PC-3 (cell line): ENCODE measurements around the gene KCP. TPM values are rescaled to one million over a fixed set of nuclear protein-coding genes. Genes with fewer than 3 reads are reported as not detected.

Experiments
- ATAC-seq: fragments of 200-7000 bp; cut with Tn5 transposase; 2 replicates; pipeline ENCODE4 v1.9.1; 2020; ENCODE audit warnings: mild to moderate bottlenecking, moderate library complexity
- BruUV-seq: library from RNA; stranded (reverse); fragments of 400-500 nt; replicated peaks from 2 replicates; lab custom pipeline; 2021; lab: Mats Ljungman, UMichigan
- CTCF ChIA-PET: fragments of 300-600 bp; sonication (Branson Sonifier 250); formaldehyde crosslinking; loops from one replicate; lab custom pipeline; 2022; ENCODE audit warnings: antibody characterized with exemption; lab: Charles Lee
- POLR2A ChIA-PET: fragments of 300-600 bp; sonication (Branson Sonifier 250); formaldehyde crosslinking; loops from one replicate; lab custom pipeline; 2022; ENCODE audit warnings: antibody characterized with exemption; ENCODE audit not compliant: unreplicated experiment; lab: Charles Lee
- DNase-seq: peaks from one replicate; pipeline ENCODE4 v3.0.0-alpha.2; 2015
- H2AFZ ChIP-seq: fragments of 300-600 bp; sonication (generic); 2 replicates; pipeline ENCODE4 v1.6.0; 2016; ENCODE audit warnings: antibody characterized with exemption, low read length
- H3F3A ChIP-seq: fragments of 300-600 bp; sonication (generic); one replicate; pipeline ENCODE4 v1.6.0; 2017; ENCODE audit warnings: antibody characterized with exemption, low read length, control low read depth, mild to moderate bottlenecking; ENCODE audit not compliant: unreplicated experiment
- H3K27ac ChIP-seq: fragments of 300-600 bp; sonication (generic); 2 replicates; pipeline ENCODE4 v1.5.1; 2016; ENCODE audit warnings: mild to moderate bottlenecking, low read length
- H3K27me3 ChIP-seq: fragments of 300-600 bp; sonication (generic); 2 replicates; pipeline ENCODE4 v1.6.1; 2016; ENCODE audit warnings: low read length, mixed read lengths
- H3K36me3 ChIP-seq: fragments of 300-600 bp; sonication (generic); 2 replicates; pipeline ENCODE4 v1.6.1; 2016; ENCODE audit warnings: low read depth, mixed run types, low read length, mixed read lengths
- H3K4me1 ChIP-seq: fragments of 300-600 bp; sonication (generic); 2 replicates; pipeline ENCODE4 v1.5.1; 2016; ENCODE audit warnings: low read length; ENCODE audit not compliant: insufficient read depth
- H3K4me2 ChIP-seq: fragments of 300-600 bp; sonication (generic); 2 replicates; pipeline ENCODE4 v1.6.0; 2016; ENCODE audit warnings: low read length
- H3K4me3 ChIP-seq: fragments of 300-600 bp; sonication (generic); 2 replicates; pipeline ENCODE4 v1.5.1; 2016; ENCODE audit warnings: mild to moderate bottlenecking, low read length, mixed read lengths
- H3K79me2 ChIP-seq: fragments of 300-600 bp; sonication (generic); 2 replicates; pipeline ENCODE4 v1.6.1; 2017; ENCODE audit warnings: low read length, mixed read lengths
- H3K9ac ChIP-seq: fragments of 300-600 bp; sonication (generic); 2 replicates; pipeline ENCODE4 v1.6.0; 2016; ENCODE audit warnings: mild to moderate bottlenecking, low read length
- H3K9me2 ChIP-seq: fragments of 300-600 bp; sonication (generic); replicated peaks from 2 replicates; pipeline ENCODE4 v1.6.1; 2016; ENCODE audit warnings: mixed run types, low read length, mixed read lengths
- H3K9me3 ChIP-seq: fragments of 300-600 bp; sonication (generic); 2 replicates; pipeline ENCODE4 v1.6.1; 2016; ENCODE audit warnings: low read length, mixed read lengths
- H4K20me1 ChIP-seq: fragments of 300-600 bp; sonication (generic); 2 replicates; pipeline ENCODE4 v1.6.1; 2016; ENCODE audit warnings: low read length, mixed read lengths
- CTCF ChIP-seq: fragments of 300-600 bp; sonication (generic); conservative IDR thresholded peaks from 2 replicates; pipeline ENCODE4 v1.5.1; 2017; ENCODE audit warnings: antibody characterized with exemption, low read depth, mild to moderate bottlenecking, low read length
- EZH2 ChIP-seq: fragments of 300-600 bp; sonication (generic); IDR thresholded peaks from one replicate; pipeline ENCODE4 v1.6.1; 2017; ENCODE audit warnings: antibody characterized with exemption, mild to moderate bottlenecking, low read length; ENCODE audit not compliant: unreplicated experiment
- EZH2phosphoT487 ChIP-seq: fragments of 300-600 bp; sonication (generic); IDR thresholded peaks from 2 replicates; pipeline ENCODE4 v1.6.1; 2018; ENCODE audit warnings: mild to moderate bottlenecking, antibody characterized with exemption, low read length, borderline replicate concordance
- intact Hi-C: fragments of 100-400 bp; cut with micrococcal nuclease; formaldehyde crosslinking; loops from 2 replicates; pipeline ENCODE4 v1.9.0; 2023
- total RNA-seq: library from RNA; depleted of rRNA; stranded (reverse); fragments of >200 nt; gene quantifications from 2 replicates; pipeline ENCODE4 v1.2.3, GENCODE V29; 2014

KCP gene
- total RNA-seq, 1 experiment from 2014 or later: 3.2 TPM

DNA sequence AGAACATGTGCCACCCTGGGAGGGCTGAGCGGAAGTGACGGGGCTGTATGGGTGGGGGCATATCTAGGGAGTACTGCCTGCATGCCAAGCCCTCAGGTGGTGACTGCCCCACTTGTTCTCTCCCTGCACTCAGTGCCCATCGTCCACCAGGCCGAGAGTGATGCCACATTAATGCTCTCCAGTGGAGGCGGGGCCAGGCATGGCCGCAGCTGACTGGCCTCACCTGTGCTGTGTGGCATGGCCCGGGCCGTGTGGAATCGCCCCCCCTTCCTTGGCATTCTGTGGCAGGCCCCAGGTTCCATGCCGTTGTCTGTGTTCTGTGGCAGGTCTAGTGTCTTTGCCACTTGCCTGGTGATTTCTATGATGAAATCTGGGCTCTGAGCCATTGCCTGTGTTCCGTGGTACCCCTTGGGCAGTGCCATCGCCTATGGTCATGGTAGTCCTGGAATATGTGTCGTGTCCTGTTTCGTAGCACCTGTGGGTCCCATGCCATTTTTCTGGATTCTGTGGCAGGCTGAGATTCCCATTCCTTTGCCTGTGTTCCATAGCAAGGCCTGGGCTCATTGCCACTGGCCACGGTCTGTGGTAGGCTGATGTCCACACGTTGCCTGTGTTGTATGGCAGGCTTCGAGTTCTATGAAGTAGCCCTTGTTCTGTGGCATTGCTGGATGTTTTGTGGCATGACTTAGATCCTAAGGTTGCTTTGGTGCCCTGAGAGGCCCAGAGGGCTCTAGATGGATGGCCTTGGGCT is 71.4 kb downstream of the KCP start:
- Histone ChIP-seq H3K4me2 (no peak overlapping the region), H3K36me3 (peaks cover 30% of the 10 kb centered on the region), H4K20me1 (no peaks in the 10 kb centered on the region; the same call in 1 of the 2 replicates), H3F3A (no peaks in the 10 kb centered on the region), H3K27me3 (no peaks in the 10 kb centered on the region), H3K27ac (no peak overlapping the region), H3K4me1 (peaks cover under 1% of the 10 kb centered on the region), H2AFZ (no peak overlapping the region), H3K9me3 (no peaks in the 10 kb centered on the region), H3K9ac (no peak overlapping the region), H3K9me2 (no peaks in the 10 kb centered on the region), H3K79me2 (peaks cover 7% of the 10 kb centered on the region), H3K4me3 (no peak overlapping the region)
- CTCF ChIA-PET: no interaction called here
- no TSS peak for BruUV-seq
- intact Hi-C loops: no loop called here
- POLR2A ChIA-PET: no interaction called here
- ATAC-seq: no peak
- DNase-seq: no peak
- TF ChIP-seq EZH2 (no peak), CTCF (no peak), EZH2phosphoT487 (no peak)

DNA sequence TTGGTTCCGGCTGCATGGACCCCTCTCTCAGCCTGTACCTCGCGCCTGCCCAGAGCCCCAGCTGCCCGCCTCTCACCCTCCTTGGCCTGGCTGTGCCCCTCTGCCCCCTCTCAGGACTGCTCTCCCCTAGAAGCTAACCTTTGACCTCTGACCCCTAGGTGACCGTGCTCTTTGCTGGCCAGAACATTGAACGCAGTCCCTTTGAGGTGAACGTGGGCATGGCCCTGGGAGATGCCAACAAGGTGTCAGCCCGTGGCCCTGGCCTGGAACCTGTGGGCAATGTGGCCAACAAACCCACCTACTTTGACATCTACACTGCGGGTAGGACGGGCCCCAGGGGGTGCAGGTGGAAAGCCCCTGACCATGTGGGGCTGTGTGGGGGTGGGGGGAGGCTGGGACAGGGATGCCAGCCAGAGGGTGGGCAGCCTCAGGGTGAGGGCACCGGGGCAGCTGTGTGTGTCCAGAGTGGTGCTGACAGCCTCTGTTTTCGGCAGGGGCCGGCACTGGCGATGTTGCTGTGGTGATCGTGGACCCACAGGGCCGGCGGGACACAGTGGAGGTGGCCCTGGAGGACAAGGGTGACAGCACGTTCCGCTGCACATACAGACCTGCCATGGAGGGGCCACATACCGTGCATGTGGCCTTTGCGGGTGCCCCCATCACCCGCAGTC is 72.3 kb downstream of the KCP start:
- no peak overlapping the region for H2AFZ ChIP-seq
- H3K9me3 ChIP-seq: no peaks in the 10 kb centered on the region
- ChIA-PET CTCF (no interaction called here), POLR2A (no interaction called here)
- no peak overlapping the region for H3K4me2 ChIP-seq
- no peaks in the 10 kb centered on the region for H3F3A ChIP-seq
- peaks cover 26% of the 10 kb centered on the region for H3K36me3 ChIP-seq
- H3K9ac ChIP-seq: no peak overlapping the region
- no peak overlapping the region for H3K27ac ChIP-seq
- DNase-seq (no peak), ATAC-seq (no peak)
- no peaks in the 10 kb centered on the region; the same call in 1 of the 2 replicates for H4K20me1 ChIP-seq
- H3K79me2 ChIP-seq: peaks cover 15% of the 10 kb centered on the region
- no TSS peak for BruUV-seq
- H3K4me1 ChIP-seq: peaks cover 10% of the 10 kb centered on the region
- no peaks in the 10 kb centered on the region for H3K27me3 ChIP-seq
- no peaks in the 10 kb centered on the region for H3K9me2 ChIP-seq
- no peak for TF ChIP-seq EZH2phosphoT487
- no peak for TF ChIP-seq CTCF
- TF ChIP-seq EZH2: no peak
- no peak overlapping the region for H3K4me3 ChIP-seq
- intact Hi-C loops: no loop called here

DNA sequence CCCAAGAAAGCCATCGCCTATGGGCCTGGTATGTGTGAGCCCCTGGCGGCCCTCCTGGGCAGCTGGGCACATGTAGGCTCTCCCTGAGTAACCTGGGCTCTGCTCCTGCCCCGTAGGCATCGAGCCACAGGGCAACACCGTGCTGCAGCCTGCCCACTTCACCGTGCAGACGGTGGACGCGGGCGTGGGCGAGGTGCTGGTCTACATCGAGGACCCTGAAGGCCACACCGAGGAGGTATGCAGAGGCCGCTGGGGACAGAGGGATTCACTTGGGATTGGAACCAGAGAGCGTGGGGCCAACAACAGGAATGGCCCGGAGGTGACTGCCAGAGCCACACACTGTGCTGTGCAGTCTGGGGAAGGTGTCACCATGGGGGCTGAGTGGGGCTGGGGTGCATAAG is 73.0 kb downstream of the KCP start:
- BruUV-seq: no TSS peak
- H3K79me2 ChIP-seq: peaks cover 22% of the 10 kb centered on the region

More for the DNA sequence above, 73.0 kb downstream of the KCP start:
- Histone ChIP-seq H3K4me1 (peaks cover 17% of the 10 kb centered on the region), H3K9me2 (no peaks in the 10 kb centered on the region), H4K20me1 (no peaks in the 10 kb centered on the region; the same call in 1 of the 2 replicates), H3K4me3 (no peak overlapping the region), H3K36me3 (peaks cover 22% of the 10 kb centered on the region), H3F3A (no peaks in the 10 kb centered on the region), H3K4me2 (no peak overlapping the region), H2AFZ (no peak overlapping the region), H3K9ac (no peak overlapping the region), H3K27me3 (no peaks in the 10 kb centered on the region), H3K9me3 (no peaks in the 10 kb centered on the region), H3K27ac (no peak overlapping the region)
- ATAC-seq (no peak), DNase-seq (no peak)
- ChIA-PET POLR2A (no interaction called here), CTCF (no interaction called here)
- TF ChIP-seq EZH2 (no peak), EZH2phosphoT487 (no peak), CTCF (no peak)
- intact Hi-C loops: no loop called here
